OCI-LY3 (cell line): Measurements from ENCODE around the gene DDB1.

Experiments used
- CTCF ChIP-seq: fragments of 200-600, 300-600 bp; sonication (generic); IDR thresholded peaks from 2 replicates; pipeline ENCODE4 v1.5.1; 2014; ENCODE audit warnings: antibody characterized with exemption, low read length, low read depth
- EZH2phosphoT487 ChIP-seq: fragments of 200-600 bp; shearing (Covaris generic); IDR thresholded peaks from 2 replicates; pipeline ENCODE4 v1.6.1; 2018; ENCODE audit warnings: antibody characterized with exemption, mixed run types, low read depth

- TF ChIP-seq CTCF (no peak), EZH2phosphoT487 (no peak)
These were observed 51.2 kb downstream of the DDB1 start for GRCh38 chr11:61281581-61282250.
